HG03025 (cell line): ENCODE results near the gene GGA3.
"Not testable (repeated sequence)": the region's sequence is repeated elsewhere in the genome, so short reads cannot be mapped to it uniquely, and the experiment has no call there.

Experiments
- ATAC-seq: cut with Tn5 transposase; IDR thresholded peaks from one replicate; pipeline ENCODE4 v1.9.1; 2021; ENCODE audit warnings: mild to moderate bottlenecking, moderate library complexity; ENCODE audit not compliant: unreplicated experiment, low FRiP score

The GGA3 gene, protein sequence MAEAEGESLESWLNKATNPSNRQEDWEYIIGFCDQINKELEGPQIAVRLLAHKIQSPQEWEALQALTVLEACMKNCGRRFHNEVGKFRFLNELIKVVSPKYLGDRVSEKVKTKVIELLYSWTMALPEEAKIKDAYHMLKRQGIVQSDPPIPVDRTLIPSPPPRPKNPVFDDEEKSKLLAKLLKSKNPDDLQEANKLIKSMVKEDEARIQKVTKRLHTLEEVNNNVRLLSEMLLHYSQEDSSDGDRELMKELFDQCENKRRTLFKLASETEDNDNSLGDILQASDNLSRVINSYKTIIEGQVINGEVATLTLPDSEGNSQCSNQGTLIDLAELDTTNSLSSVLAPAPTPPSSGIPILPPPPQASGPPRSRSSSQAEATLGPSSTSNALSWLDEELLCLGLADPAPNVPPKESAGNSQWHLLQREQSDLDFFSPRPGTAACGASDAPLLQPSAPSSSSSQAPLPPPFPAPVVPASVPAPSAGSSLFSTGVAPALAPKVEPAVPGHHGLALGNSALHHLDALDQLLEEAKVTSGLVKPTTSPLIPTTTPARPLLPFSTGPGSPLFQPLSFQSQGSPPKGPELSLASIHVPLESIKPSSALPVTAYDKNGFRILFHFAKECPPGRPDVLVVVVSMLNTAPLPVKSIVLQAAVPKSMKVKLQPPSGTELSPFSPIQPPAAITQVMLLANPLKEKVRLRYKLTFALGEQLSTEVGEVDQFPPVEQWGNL

DNA sequence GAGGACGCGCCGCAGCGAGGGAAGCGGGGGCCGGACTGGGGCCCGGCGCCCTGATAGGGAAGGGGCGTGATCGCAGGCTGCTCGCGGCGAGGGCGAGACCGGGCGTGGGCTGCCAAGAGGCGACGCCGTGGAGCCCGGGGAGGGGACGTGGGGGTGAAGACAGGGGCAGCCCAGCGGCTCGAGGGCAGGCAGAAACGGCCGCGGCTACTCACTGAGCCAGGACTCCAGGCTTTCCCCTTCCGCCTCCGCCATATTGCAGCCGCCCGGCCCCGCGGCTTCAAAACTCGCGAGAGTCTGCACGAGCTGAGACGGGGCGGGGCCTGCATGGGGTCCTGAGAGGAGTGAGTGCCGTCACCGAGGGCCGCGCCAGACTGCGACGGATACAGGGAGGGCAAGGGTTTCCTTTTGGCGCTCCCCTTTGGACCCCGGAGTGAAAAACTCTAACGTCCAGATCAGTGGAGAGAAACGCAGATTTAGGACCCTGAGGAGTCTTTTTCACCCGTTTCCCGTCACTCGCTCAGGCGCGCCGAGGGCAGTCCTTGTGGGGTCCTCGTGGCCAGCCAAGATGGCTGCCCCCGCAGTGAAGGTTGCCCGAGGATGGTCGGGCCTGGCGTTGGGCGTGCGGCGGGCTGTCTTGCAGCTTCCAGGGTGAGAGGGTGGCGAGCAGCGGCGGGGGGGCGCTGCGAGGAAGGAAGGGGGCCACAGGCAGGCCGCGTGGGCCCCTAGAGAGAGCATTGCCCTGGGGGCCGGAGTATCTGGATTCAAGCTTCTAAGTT is at the start of gene GGA3, which contains the start of gene MRPS7:
TSS of gene GGA3 (minus strand) at position 271 of the 776 bp plus-strand sequence. CDS start at position 252, 19 bp downstream.
TSS of gene MRPS7 (plus strand) at position 544 of the 776 bp plus-strand sequence. CDS start at position 566, 22 bp downstream.
- peak; percentile 86 for ATAC-seq

DNA sequence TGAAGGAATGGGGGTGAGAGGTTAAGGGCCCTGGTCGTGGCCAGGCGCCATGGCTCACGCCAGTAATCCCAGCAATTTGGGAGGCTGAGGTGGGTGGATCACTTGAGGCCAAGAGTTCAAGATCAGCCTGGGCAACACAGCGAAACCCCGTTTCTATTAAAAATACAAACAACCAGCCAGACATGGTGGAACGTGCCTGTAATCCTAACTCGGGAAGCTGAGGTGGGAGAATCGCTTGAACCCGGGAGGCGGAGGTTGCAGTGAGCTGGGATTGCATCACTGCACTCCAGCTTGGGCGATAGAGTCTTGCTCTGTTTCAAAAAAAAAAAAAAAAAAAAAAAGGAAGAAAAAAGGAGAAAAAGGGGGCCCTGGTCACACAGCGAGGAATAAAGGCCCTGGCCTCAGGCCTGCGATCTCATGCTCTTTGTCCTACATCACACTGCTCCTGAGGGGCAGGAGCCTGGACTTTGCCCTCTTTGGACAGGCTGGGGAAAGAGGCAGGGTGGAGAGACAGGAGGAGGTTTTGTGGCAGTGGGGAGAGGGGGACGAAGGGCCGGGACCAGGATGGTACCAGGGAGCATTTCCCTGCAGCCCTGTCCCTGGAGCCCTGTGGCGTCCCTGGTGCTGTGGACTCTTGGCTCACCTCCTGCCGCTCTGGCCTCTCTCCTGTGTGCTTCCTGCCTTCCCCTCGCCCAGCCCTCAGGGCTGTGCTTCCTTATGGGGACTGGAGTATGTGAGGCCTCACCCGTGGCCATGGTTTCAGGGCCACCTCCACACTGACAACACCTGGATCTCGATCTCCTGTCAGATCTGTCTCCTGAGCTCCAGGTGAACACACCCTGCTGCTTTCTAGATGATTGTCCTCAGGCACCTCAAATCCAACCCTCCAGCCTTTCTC is 47.6 kb upstream of the GGA3 start:
- no peak for ATAC-seq

DNA sequence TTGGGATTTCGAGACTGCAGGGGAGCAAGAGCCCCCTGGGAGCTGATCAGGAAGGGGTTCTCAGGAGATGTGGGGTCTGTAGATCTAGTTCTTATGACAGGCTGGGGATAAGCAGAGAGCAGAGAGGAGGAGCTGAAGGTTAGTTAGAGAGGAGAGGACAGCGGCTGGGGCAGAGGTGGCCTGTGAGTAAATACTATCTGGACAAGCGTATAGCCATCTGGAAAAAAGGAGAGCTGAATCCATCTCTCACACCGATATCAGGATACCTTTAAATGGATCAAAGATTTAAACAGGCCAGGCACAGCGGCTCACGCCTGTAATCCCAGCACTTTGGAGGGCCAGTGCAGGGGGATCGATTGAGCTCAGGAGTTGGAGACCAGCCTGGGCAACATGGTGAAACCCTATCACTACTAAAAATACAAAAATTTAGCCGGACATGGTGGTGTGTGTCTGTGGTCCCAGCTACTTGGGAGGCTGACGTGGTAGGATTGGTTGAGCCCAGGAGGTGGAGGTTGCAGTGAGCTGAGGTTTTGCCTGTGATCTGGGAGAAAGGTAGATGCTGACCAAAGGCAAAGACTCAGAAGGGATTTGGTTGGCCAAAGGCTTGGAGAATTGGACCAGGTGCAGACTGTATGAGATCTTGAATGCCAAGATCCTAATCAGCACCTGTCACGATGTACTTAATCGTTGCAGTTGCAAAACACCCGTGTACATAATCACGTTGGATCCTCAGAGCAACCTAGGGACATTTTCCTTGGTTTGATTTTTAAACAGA is 46.7 kb upstream of the GGA3 start:
- no peak for ATAC-seq

DNA sequence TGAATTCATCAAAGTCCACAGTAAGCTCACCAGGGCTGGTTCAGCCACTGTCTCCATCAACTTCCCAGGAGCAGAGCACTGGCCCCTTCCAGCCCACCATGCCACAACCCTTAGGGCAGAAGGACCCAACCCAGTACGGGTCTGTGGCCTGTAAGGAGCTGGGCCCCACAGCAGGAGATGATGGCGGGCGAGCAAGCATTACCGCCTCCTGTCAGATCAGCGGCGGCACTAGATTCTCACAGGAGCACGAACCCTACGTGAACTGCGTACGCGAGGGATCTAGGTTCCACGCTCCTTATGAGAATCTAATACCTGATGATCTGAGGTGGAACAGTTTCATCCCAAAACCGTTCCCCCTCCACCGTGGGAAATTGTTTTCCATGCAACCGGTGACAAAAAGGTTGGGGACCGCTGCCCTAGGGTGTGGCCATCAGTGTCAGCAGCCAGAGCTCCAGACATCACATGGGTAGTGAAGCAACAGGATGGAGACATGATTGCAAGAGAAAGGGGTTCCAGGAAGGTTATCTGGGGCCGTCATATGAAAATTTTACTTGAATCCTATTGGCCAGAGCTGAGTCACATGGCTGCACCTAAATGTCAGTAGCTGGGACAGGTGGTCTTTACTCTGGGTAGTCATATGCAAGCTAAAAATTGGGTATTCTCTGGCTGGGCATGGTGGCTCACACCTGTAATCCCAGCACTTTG is 40.2 kb upstream of the GGA3 start:
- no peak for ATAC-seq

DNA sequence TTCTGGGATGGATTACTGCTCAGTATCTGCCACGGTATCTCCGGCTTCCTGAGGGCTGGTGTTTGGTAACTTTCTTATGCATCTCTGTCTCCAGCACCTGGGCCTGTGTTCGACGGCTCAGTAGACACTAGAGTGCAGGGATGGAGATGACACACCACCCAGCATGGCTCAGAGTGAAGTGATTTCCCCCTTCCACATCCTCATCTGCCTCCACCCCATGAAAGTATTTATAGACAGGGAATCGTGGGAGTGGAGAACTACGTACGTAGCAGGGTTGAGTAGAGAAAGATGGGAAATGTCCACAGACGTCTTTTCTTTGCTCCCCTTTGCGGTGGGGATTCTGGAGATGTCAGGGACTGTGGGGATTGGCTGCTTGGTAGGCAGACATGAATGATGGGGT is 39.6 kb upstream of the GGA3 start:
- ATAC-seq, result no peak

DNA sequence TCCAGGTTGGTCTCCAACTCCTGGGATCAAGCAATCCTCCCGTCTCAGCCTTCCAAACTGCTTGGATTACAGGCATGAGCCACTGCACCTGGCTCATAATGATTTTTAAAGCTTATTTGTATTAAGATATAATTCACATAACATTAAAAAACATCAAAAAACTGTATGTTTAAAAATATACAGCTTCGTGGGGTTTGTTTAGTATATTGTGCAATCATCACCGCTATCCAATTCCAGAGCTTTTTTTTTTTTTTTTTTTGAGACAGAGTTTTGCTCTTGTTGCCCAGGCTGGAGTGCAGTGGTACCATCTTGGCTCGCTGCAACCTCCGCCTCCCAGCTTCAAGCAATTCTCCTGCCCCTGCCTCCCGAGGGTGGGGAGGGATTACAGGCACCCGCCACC is 38.9 kb upstream of the GGA3 start:
- ATAC-seq, result no peak

DNA sequence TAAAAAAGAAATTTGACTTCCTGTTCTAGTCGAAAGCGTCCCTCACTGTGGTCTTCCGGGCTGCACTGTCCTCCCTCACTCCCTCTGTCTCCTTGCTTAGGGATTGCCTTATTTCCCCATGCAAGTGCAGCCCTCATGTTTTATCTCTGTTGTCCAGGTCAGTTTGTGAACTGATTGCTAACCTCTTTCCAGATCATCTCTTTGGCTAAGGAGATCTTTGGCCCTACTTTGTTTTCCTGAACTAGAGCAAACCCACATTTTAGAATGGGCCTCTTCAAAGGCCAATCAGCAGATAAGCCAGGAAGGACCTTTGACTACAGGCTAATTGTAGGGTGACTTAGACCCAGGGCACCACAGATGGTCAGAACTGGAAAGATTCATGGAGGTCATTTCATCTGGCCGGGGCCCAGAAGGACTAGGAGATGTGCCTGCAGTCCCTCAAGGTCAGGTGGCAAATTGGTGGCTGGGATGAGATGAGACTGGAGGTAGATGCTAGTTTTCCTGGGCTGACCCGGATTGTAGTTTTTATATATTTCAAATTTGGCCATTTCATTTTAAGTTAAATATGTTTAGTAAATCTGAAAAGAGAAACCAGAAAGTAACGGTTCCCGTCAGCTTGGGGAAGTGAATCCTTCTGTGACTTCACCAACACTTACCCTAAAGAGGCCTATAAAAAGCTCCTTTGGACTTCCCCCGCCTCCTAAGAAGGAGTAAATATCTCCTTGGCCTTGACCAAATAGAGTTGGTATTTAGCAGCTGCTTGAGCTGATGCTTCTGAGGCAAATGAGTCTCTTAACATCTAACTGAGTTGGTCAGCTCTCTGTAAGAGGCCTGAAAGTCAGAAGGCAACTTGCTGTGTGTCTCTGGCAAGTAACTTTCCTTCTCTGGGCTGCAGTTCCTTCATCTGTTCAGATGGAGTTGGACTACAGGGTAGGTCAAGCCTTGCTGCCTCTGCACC is 34.1 kb upstream of the GGA3 start:
- peak; percentile 39 for ATAC-seq

DNA sequence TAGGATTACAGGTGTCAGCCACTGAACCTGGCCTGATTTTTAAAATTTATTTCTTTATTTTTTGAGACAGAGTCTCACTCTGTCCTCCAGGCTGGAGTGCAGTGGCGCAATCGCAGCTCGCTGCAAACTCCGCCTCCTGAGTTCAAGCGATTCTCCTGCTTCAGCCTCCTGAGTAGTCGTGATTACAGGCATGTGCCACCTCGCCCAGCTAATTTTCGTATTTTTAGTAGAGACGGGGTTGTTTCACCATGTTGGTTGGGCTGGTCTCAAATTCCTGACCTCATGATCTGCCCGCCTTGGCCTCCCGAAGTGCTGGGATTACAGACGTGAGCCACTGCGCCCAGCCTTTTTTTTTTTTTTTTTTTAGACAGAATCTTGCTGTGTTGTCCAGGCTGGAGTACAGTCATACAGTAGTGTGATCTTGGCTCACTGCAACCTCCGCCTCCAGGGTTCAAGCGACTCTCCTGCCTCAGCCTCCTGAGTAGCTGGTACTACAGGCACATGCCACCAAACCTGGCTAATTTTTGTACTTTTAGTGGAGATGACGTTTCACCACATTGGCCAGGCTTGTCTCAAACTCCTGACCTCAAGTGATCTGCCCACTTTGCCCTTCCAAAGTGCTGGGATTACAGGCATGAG is 31.5 kb upstream of the GGA3 start:
- ATAC-seq, result not testable (repeated sequence)

DNA sequence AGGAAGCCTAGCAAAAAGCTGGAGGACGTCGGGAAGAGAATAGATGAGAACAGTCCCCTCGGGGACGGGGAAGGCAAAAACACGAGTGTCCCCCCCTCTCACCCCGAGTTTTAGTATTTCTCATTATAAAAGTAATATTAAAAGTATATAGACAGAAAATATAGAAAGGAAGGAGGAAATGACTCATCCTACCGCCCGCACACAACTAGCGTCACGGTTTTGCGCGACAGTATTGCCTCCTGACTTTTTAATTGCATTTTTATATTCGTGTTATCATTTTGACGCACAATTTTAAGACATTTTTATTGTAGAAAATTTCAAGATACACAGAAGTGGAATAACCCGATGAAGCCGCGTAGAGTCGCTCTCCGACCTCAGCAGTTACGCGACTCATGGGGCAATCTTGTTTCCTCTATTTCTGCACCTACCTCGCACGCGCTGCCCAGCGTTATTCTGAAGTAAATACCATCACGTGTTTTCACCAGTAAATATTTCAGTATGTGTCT is 28.5 kb upstream of the GGA3 start:
- ATAC-seq, result no peak

DNA sequence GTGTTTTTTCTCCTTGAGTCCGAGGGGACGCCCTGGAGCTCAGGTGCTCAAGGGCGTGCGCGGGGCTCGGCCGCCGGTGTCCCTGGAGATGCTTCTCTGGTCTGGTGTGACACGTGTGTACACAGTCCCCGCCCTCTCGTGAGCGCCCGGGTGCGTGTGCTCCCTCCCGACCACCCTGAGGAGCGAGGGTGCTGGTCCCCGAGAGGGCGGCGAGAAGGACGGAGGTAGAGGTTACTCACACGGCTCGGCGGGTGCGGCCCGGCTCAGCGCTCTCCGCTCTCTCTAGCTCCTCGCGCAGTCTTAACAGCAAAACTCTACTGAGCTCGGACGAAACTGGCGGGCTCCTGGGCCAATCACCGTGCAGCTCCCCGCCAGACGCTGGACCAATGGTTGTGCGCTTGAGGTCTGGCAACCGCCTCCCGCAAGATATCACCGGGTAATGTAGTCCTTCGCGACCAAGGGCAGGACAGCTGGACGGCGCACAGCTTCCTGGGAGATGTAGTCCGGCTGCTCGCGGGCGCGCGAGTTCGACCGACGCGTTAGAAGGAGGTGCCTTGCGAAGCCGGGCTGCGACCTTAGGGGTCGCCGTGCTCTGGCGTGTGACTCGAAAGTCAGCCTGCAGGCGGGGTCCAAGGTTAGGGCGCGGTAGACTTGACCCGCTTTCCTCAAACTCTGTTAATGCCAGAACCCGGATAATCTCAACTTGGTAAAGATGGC is 27.9 kb upstream of the GGA3 start, which contains the start of gene SLC25A19:
TSS of gene SLC25A19 (minus strand) at position 319 of the 717 bp plus-strand sequence. CDS start 2,669 bp downstream, outside the sequence.
- peak; percentile 86 for ATAC-seq

DNA sequence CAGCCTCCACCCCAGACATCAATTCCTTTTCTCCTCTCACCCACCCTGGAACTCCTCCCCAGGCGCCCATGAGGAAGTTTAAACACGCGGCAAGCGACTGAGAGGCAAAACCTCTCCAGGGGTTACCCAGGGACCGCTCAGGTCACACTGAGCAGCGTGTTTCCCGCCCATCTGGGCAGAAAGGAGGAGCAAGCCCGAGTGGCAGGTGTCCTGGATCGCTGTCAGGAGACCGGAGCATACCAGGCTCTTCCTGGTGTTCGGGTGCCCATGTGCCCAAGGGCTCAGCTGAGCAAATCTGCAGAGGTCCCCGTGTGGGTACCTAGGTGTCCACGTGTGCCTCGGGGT is 27.3 kb upstream of the GGA3 start:
- peak; percentile 23 for ATAC-seq

DNA sequence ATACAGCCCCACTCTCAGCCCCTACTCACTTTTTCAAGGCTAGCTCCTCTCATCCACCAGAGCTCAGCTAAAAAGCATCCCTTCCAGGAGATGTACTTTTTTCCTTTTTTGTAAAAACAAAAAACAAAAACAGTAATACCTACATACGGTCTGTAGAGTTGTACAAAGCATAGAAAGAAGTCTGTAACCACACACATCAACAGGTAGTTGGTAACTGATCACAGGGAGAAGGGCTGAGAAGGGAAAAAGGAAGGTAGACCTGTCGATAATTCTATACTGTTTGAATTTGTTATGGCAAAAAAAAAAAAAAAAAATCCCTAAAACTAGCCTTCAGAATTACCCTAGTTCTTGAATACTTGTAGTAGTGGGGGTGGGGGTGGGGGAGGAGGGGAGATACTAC is 27.0 kb upstream of the GGA3 start:
- no peak for ATAC-seq

DNA sequence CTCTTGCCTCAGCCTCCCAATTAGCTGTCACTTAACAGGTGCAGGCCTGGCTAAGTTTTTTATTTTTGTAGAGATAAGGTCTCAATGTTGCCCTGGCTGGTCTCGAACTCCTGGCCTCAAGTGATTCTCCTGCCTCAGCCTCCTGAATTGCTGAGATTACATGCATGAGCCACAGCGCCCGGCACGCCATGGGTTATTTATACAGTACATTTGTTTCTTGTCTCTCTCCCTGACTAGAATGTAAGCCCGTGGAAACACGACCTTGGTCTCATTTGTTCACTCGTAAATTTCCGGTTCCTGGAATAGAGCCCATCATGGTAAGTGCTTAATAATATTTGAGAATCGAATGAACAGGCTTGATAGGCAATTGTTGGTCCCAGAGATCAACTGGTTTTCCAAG is 25.8 kb upstream of the GGA3 start:
- no peak for ATAC-seq

DNA sequence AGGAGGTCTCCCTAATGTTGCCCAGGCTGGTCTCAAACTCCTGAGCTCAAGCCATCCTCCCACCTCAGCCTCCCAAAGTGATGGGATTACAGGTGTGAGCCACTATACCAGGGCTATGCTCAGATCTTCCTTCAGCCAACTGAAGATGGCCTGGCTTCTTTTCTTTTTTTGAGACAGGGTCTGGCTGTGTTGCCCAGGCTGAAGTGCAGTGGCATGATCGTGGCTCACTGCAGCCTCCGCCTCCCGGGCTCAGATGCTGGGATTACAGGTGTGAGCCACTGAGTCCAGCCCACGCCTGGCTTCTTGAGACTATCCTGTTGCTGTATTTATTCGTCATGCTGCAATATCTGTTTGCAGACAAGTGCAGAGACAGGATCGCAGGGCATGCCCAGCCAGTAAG is 23.7 kb upstream of the GGA3 start:
- ATAC-seq, result no peak

DNA sequence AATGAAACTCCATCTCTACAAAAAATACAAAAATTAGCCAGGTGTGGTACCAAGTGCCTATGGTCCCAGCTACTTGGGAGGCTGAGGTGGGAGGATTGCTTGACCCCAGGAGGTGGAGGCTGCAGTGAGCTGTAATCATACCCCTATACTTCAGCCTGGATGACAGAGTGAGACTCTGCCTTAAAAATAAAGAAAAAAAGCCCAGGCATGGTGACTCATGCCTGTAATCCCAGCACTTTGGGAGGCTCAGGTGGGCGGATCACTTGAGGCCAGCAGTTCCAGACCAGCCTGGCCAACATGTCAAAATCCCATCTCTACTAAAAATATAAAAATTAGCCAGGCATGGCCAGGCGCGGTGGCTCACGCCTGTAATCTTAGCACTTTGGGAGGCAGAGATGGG is 18.8 kb upstream of the GGA3 start:
- not testable (repeated sequence) for ATAC-seq

DNA sequence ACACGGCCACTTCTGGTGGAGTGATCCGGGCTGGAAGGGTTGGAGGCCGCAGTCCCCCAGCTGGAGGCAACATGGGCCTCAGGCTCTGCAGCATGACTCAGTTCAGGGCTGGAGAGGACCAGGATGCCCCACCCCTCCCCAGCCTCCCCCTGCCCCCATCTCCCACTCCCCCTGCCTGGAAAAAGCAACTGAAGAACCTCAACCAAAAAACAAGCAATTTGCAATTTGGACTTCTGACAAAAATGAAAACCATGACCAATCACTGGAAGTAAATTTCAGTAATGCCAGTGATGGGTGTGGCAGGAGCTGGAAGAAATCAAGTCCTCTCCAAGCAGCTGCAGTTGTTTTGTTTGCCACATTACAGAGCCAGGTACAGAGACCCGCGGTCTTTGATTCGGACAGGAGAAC is 16.3 kb upstream of the GGA3 start:
- ATAC-seq, result no peak
